Memory B cell (primary cell): ENCODE results near the gene MRPS25.

Experiments used
- ATAC-seq: fragments of 150-1000 bp; cut with Tn5 transposase; 2 replicates; pipeline ENCODE4 v1.10.0; 2021; ENCODE audit warnings: low read depth, mild to moderate bottlenecking, moderate library complexity
- DNase-seq, 2 donors: peaks; one replicate each; pipeline ENCODE4 v3.0.0; 2022; ENCODE audit warnings: low spot score in 2 of 2
- H3K27ac Mint-ChIP-seq: one replicate; pipeline ENCODE4 v1.8.0; 2022; ENCODE audit warnings: mild to moderate bottlenecking, moderate library complexity, mixed read lengths
- H3K27me3 Mint-ChIP-seq: one replicate; pipeline ENCODE4 v1.8.0; 2022; ENCODE audit warnings: mixed read lengths
- H3K36me3 Mint-ChIP-seq: one replicate; pipeline ENCODE4 v1.8.0; 2022; ENCODE audit warnings: mild to moderate bottlenecking, mixed read lengths
- H3K4me1 Mint-ChIP-seq: one replicate; pipeline ENCODE4 v1.8.0; 2022; ENCODE audit warnings: mixed read lengths
- H3K4me3 Mint-ChIP-seq: one replicate; pipeline ENCODE4 v1.8.0; 2022; ENCODE audit warnings: mild to moderate bottlenecking, moderate library complexity, mixed read lengths
- H3K9me3 Mint-ChIP-seq: one replicate; pipeline ENCODE4 v1.8.0; 2022; ENCODE audit warnings: mixed read lengths

The MRPS25 gene

DNA sequence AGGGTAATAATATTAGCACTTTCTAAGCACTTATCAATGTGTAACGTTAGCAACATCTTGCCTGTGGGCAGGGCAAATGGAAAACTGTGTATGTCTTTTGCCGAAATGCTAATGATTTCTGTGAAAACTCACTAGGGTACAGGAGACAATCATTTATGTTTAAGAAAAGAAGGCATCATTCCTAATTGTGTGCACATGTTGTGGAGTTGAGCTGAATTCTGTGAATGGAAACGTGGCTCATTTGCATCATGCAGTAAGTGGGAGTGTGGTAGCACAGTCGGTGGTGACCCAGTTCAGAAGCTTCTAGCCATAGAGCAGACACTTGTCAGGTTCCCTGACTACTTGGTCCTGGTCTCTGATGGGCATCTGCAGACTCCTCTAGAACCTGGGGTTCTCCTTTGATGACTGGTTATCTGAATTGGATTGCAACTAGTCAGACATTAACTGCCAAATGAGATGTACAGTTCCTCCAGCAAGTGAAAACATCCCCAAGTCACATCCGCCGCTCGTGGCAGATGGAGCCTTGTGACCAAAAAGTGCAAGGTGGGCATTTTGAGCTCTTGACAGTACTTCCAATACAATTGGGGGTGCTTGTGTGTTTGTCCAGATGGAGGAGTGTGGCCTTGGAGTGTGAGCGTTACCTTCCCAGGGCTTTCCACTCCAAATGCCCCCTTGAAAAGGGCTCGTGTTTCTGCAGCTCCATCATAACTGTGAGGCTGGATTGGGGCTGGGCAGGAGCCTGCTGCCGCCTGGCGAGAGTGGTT lies 21.5 kb downstream of the MRPS25 start:
- Mint-ChIP-seq H3K27me3 (no peaks in the 10 kb centered on the region), H3K9me3 (no peaks in the 10 kb centered on the region), H3K27ac (peak overlapping the region; percentile 31), H3K36me3 (peaks cover 21% of the 10 kb centered on the region), H3K4me1 (peaks cover 2% of the 10 kb centered on the region), H3K4me3 (no peak overlapping the region)
- DNase-seq: no peak
- ATAC-seq: no peak

DNA sequence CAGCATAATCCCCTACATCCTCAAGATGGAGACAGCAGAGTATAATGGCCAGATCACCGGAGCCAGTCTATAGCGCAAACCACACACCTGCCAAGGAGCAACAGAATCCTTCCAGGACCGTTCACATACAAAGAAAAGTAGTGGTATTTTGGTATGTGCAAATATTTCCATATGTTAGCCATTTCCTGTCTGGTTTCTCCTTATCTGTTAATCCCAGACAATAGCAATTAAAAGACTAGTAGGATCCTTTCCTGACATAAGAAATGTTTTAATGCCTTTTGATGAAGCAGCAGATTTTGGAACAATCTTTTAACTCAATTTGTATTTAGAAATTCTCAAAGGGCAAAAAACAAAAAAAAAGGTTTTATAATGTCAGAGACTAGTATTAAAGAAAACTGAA lies 22.2 kb downstream of the MRPS25 start:
- Mint-ChIP-seq H3K27ac (no peak overlapping the region), H3K4me3 (no peak overlapping the region), H3K4me1 (peaks cover 2% of the 10 kb centered on the region), H3K9me3 (no peaks in the 10 kb centered on the region), H3K27me3 (no peaks in the 10 kb centered on the region), H3K36me3 (peaks cover 21% of the 10 kb centered on the region)
- no peak for ATAC-seq
- DNase-seq: no peak

DNA sequence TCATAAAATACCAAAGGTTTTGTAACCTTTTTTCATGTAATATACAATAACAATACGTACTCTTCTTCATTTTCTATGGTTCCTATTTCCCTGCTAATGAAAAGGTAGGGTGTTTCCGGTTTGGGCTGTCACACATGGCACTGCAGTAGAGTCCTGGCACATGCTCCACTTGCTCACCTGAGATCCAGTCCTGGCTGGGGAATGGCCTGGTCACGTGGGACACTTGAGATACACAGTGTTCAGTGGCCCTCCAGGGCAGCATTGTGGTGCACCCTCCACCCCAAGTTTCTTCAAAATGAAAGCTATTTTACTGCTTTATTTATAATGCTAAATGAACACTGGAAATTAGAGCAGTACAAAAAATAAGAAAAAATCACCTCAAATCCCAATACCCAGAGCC lies 23.2 kb downstream of the MRPS25 start:
- Mint-ChIP-seq H3K27me3 (no peaks in the 10 kb centered on the region), H3K4me3 (no peak overlapping the region), H3K4me1 (peaks cover 2% of the 10 kb centered on the region), H3K9me3 (no peaks in the 10 kb centered on the region), H3K36me3 (peaks cover 20% of the 10 kb centered on the region), H3K27ac (peak overlapping the region; percentile 1)
- ATAC-seq: no peak
- no peak for DNase-seq

DNA sequence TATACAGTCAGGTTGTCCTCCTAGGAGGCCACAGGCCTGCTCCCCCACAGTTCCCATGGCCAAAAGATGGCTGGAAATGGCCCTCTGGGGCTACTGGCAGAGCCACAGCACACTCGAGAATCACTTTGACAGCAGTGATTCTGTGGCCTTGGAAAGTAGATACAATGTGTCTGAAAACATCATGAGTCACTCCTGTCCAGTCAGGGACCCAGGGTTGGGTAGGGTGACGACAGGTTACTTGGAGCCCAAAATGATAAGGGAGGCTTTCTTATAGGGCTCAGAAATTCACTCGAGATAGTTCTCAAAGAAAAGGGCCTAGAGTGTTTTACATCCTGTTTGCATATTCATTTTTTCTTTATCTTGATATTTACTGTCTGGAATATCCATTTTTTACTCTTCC lies 24.3 kb downstream of the MRPS25 start:
- Mint-ChIP-seq H3K9me3 (no peaks in the 10 kb centered on the region), H3K4me1 (peaks cover 2% of the 10 kb centered on the region), H3K4me3 (no peak overlapping the region), H3K27ac (peak overlapping the region; percentile 14), H3K27me3 (no peaks in the 10 kb centered on the region), H3K36me3 (peaks cover 10% of the 10 kb centered on the region)
- no peak for DNase-seq
- ATAC-seq: no peak

DNA sequence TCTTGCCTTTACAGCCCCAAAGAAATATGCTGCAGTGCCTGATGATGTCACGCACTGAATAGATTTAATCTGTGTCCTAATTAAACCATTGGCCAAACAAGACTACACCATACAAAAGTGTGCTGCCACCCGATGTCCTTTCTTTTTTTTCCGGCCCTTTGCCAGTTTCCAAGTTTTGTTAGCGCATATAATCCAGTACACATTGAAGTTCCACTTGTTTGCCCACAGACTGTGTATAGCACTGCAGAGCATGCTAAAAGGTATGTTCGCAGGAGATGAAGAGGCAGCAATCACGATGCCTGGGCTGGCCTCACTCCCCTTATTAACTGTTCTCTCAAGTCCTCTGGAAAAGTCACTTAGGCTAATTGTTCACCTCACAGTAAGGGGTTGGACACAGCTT lies 26.8 kb downstream of the MRPS25 start:
- Mint-ChIP-seq H3K9me3 (no peaks in the 10 kb centered on the region), H3K36me3 (peaks cover 7% of the 10 kb centered on the region), H3K27ac (no peak overlapping the region), H3K4me1 (no peaks in the 10 kb centered on the region), H3K4me3 (no peak overlapping the region), H3K27me3 (no peaks in the 10 kb centered on the region)
- no peak for ATAC-seq
- DNase-seq: no peak

DNA sequence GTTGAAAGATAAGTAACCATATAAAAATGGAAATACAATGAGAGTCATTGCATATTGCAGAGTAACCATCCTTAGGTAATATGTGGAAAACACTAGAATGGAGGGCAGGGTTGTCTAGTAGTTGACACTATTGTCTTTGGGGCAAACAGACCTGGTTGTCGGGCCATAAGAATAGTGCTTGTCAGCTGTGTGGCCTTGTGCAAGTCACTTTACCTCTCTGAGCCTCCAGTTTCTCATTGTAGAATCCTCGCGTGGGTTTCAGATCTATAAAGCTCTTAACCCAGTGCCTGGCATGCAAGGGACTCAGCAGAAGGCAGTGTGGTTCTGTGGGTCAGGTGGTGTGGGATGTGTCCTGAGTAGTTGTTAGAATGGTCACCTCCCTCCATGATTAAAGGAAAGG lies 32.0 kb downstream of the MRPS25 start:
- peak overlapping the region; percentile 8 for H3K27ac Mint-ChIP-seq
- no peaks in the 10 kb centered on the region for H3K27me3 Mint-ChIP-seq
- ATAC-seq (no peak), DNase-seq (no peak)
- H3K9me3 Mint-ChIP-seq: no peaks in the 10 kb centered on the region
- H3K4me1 Mint-ChIP-seq: no peaks in the 10 kb centered on the region
- peaks cover 21% of the 10 kb centered on the region for H3K36me3 Mint-ChIP-seq
- no peak overlapping the region for H3K4me3 Mint-ChIP-seq

DNA sequence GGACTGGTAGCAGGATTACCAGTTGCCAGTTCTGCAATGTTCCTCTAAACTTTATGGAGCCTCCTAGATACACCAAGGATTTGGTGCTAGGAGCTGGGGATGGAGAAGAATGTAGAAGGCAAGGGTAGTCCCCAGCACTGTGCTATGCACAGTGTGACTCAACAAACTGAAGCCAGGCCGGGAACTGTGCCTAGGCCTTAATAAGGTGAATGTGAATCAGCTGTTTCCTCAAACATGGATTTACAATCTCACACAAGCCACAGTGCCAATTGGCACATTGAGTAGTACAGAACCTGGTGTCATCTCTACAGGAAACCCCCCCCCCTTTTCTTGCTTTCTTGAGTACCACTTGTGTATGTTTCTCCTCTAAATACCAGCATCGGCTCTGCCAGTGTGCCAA lies 32.5 kb downstream of the MRPS25 start:
- Mint-ChIP-seq H3K27ac (peak overlapping the region; percentile 8), H3K4me3 (no peak overlapping the region), H3K9me3 (no peaks in the 10 kb centered on the region), H3K4me1 (no peaks in the 10 kb centered on the region), H3K36me3 (peaks cover 23% of the 10 kb centered on the region), H3K27me3 (no peaks in the 10 kb centered on the region)
- ATAC-seq (no peak), DNase-seq (no peak)

DNA sequence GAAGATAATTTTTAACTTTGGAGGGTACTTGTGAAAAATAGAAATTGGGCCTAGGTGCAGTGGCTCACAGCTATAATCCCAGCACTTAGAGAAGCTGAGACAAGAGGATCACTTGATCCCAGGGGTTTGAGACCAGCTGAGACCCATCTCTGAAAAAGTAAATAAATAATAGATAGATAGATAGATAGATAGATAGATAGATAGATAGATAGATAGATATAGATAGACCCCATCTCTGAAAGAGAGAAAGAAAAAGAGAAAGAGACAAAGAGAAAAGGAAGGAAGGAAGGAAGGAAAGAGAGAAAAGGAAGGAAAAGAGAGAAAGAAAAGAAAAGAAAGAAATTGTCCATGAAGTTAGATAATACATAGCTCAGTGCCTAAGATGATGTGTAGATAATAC lies 35.5 kb downstream of the MRPS25 start:
- Mint-ChIP-seq H3K9me3 (no peaks in the 10 kb centered on the region), H3K36me3 (peaks cover 39% of the 10 kb centered on the region), H3K27ac (no peak overlapping the region), H3K27me3 (no peaks in the 10 kb centered on the region), H3K4me3 (no peak overlapping the region), H3K4me1 (peaks cover 2% of the 10 kb centered on the region)
- ATAC-seq (no peak), DNase-seq (no peak)

DNA sequence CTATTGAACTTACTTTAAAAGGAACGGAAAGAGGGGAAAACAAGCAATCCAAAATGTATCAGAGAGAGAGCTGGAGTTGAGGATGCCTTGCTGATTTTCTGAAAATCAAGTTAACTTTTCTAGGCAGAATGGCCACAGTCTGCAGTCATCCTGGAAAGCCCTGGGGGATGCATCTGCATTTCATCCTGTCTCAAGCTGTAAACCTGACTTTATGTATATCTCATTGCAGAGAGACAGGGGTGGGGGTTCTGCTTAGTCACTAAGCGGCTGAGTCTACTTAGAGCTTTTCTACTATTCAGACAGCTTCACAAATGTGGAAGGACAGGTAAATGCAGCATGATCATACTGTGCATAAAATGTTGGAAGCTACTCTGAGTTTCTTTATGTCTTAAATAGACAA lies 41.4 kb downstream of the MRPS25 start:
- H3K9me3 Mint-ChIP-seq: no peaks in the 10 kb centered on the region
- H3K27ac Mint-ChIP-seq: no peak overlapping the region
- H3K4me3 Mint-ChIP-seq: no peak overlapping the region
- H3K4me1 Mint-ChIP-seq: peaks cover 2% of the 10 kb centered on the region
- peaks cover 42% of the 10 kb centered on the region for H3K36me3 Mint-ChIP-seq
- ATAC-seq: no peak
- DNase-seq: no peak
- H3K27me3 Mint-ChIP-seq: no peaks in the 10 kb centered on the region

DNA sequence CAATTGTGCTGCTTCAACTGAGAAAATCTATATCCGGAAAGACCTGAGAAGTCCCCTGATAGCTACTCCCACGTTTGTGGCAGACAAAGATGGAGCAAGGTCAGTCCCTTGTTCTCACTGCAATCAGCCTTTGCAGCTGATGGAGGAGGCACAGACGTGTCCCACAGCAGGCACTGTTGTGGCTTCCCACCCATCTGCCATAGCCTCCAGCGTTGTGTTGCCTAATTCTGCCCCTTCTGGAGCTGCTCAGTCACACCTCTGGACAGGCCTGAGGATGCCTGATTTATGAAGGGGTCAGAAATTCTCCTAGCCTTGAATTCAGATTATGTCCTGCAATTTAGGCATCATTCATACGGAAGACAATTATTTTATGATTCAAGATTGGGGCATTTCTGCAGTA lies 41.9 kb downstream of the MRPS25 start:
- Mint-ChIP-seq H3K27me3 (no peaks in the 10 kb centered on the region), H3K36me3 (peaks cover 39% of the 10 kb centered on the region), H3K27ac (no peak overlapping the region), H3K9me3 (no peaks in the 10 kb centered on the region), H3K4me3 (no peak overlapping the region), H3K4me1 (peaks cover 2% of the 10 kb centered on the region)
- DNase-seq (no peak), ATAC-seq (no peak)

DNA sequence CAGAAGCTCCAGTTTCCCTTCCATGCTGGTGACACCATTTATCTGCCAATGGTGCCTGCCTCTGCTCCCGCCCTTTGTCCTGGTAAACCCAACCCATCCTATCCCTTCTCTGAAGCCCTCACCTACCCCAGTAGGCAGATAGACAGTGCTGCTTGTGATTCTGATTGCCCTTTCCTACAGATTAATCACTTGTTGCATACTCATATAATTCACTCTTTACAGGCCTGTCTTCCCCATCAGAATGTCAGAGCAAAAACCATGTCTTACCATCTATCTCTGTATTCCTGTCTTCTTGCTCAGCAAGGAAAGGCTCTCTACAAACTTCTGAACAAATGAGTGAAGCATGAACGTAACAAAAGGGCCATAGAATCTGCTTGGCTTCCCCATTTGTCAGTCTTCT lies 47.9 kb downstream of the MRPS25 start:
- Mint-ChIP-seq H3K9me3 (no peaks in the 10 kb centered on the region), H3K4me1 (no peaks in the 10 kb centered on the region), H3K27ac (peak overlapping the region; percentile 11), H3K4me3 (no peak overlapping the region), H3K36me3 (peaks cover 43% of the 10 kb centered on the region), H3K27me3 (no peaks in the 10 kb centered on the region)
- no peak for DNase-seq
- no peak for ATAC-seq

DNA sequence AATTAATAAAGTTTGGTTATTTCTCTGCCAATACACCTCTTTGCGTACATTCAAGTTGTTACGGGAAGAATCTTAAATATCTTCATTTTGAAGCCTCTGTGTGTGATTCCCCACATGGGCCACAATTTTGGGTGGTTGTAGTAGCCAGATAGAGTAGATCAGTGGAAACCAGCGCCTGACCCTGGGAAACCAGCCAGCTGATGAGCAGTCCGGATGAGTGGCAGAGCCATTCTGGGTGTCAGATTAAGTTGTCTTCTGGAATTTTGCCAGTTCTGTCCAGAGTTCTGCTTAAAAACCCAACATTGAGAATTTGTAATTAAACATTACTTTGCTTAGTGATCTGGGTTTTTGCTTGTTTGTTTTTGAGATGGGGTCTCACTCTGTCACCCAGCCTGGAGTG lies 49.7 kb downstream of the MRPS25 start:
- Mint-ChIP-seq H3K4me3 (no peak overlapping the region), H3K36me3 (peaks cover 51% of the 10 kb centered on the region), H3K4me1 (no peaks in the 10 kb centered on the region), H3K27ac (no peak overlapping the region), H3K9me3 (no peaks in the 10 kb centered on the region), H3K27me3 (no peaks in the 10 kb centered on the region)
- ATAC-seq (no peak), DNase-seq (no peak)

DNA sequence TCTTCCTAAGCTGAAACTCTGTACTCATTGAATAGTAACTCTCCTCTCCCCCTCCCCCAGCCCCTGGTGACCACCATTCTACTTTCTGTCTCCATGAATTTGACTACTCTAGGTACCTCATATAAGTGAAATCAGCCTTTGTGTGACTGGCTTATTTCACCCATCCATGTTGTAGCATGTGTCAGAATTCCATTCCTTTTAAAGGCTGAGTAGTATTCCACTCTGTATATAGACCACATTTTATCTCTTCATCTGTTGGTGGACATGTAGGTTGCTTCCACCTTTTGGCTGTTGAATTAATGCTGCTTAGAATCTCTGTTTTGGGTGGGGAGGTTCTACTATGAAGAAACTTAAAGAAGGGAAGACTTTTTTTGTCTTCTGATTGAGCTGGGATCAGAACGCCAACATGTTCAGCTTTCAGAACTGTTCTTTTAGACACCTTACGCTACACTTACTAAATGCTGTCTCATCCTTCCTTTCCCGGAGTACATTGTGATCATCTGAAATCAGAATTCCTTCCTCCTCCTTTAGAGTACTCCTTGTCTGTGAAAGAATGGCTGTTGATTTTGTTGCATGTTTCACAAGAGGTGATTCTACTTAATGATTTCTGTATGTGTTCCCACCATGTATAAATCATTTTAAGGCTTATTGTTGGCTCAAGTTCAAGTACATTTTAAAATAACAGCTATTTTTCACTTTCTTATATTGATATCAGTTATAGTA lies 50.3 kb downstream of the MRPS25 start:
- no peak for DNase-seq
- Mint-ChIP-seq H3K36me3 (peaks cover 49% of the 10 kb centered on the region), H3K27me3 (no peaks in the 10 kb centered on the region), H3K4me3 (no peak overlapping the region), H3K27ac (no peak overlapping the region), H3K9me3 (no peaks in the 10 kb centered on the region), H3K4me1 (no peaks in the 10 kb centered on the region)
- no peak for ATAC-seq

DNA sequence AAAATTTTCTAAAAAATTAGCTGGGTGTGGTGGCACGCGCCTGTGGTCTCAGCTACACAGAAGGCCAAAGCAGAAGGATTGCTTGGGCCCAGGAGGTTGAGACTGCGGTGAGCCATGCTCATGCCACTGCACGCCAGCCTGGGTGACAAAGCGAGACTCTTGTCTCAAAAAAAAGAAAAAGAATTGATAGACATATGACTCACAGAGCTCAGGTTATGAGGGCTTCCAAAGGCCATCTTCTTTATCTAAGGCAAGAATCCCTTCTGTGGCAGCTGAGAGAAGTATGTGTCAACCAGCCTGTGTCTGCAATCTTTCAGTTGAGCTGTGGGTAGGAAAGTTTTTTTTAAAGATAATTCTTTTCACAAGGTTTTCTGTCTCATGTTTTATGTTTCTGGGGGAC lies 53.9 kb downstream of the MRPS25 start:
- ATAC-seq (no peak), DNase-seq (no peak)
- peaks cover 37% of the 10 kb centered on the region for H3K36me3 Mint-ChIP-seq
- no peak overlapping the region for H3K27ac Mint-ChIP-seq
- no peaks in the 10 kb centered on the region for H3K27me3 Mint-ChIP-seq
- H3K9me3 Mint-ChIP-seq: no peaks in the 10 kb centered on the region
- H3K4me1 Mint-ChIP-seq: peaks cover 2% of the 10 kb centered on the region
- H3K4me3 Mint-ChIP-seq: no peak overlapping the region

DNA sequence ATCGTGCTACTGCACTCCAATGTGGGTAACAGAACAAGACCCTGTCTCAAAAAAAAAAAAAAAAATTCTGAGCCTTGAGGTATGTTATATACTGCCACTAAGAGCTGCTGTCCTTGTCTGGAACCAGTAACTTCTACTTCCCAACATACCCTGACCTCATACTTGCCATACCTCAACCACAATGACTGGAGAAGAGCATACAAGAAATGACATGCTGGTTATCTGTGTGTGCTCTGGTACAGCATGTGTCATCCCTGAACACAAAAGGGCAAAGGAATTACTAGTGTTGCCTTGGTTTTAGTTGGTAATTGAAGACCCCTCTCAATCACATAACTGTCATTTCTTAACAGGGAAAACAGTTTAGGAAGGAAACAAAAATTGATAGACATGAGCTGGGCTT lies 54.5 kb downstream of the MRPS25 start:
- Mint-ChIP-seq H3K4me3 (no peak overlapping the region), H3K36me3 (peaks cover 34% of the 10 kb centered on the region), H3K9me3 (no peaks in the 10 kb centered on the region), H3K27ac (no peak overlapping the region), H3K27me3 (no peaks in the 10 kb centered on the region), H3K4me1 (peaks cover 2% of the 10 kb centered on the region)
- ATAC-seq (no peak), DNase-seq (no peak)
